PC-3 (cell line): ENCODE results near the gene MCTP2. TPM values are rescaled to one million over a fixed set of nuclear protein-coding genes. Genes with fewer than 3 reads are reported as not detected.

ENCODE experiments used
- ATAC-seq: fragments of 200-7000 bp; cut with Tn5 transposase; 2 replicates; pipeline ENCODE4 v1.9.1; 2020; ENCODE audit warnings: mild to moderate bottlenecking, moderate library complexity
- Bru-seq: library from RNA; stranded (reverse); fragments of 400-500 nt; gene quantifications from one replicate; lab custom pipeline; 2021; lab: Mats Ljungman, UMichigan
- BruChase-seq, 2 experiments: library from RNA; stranded (reverse); fragments of 400-500 nt; gene quantifications; one replicate each; lab custom pipeline; 2021; lab: Mats Ljungman, UMichigan
- BruUV-seq: library from RNA; stranded (reverse); fragments of 400-500 nt; replicated peaks from 2 replicates; lab custom pipeline; 2021; lab: Mats Ljungman, UMichigan
- CTCF ChIA-PET: fragments of 300-600 bp; sonication (Branson Sonifier 250); formaldehyde crosslinking; loops from one replicate; lab custom pipeline; 2022; ENCODE audit warnings: antibody characterized with exemption; lab: Charles Lee
- POLR2A ChIA-PET: fragments of 300-600 bp; sonication (Branson Sonifier 250); formaldehyde crosslinking; loops from one replicate; lab custom pipeline; 2022; ENCODE audit warnings: antibody characterized with exemption; ENCODE audit not compliant: unreplicated experiment; lab: Charles Lee
- DNase-seq: peaks from one replicate; pipeline ENCODE4 v3.0.0-alpha.2; 2015
- H2AFZ ChIP-seq: fragments of 300-600 bp; sonication (generic); 2 replicates; pipeline ENCODE4 v1.6.0; 2016; ENCODE audit warnings: antibody characterized with exemption, low read length
- H3F3A ChIP-seq: fragments of 300-600 bp; sonication (generic); one replicate; pipeline ENCODE4 v1.6.0; 2017; ENCODE audit warnings: antibody characterized with exemption, low read length, control low read depth, mild to moderate bottlenecking; ENCODE audit not compliant: unreplicated experiment
- H3K27ac ChIP-seq: fragments of 300-600 bp; sonication (generic); 2 replicates; pipeline ENCODE4 v1.5.1; 2016; ENCODE audit warnings: mild to moderate bottlenecking, low read length
- H3K27me3 ChIP-seq: fragments of 300-600 bp; sonication (generic); 2 replicates; pipeline ENCODE4 v1.6.1; 2016; ENCODE audit warnings: low read length, mixed read lengths
- H3K36me3 ChIP-seq: fragments of 300-600 bp; sonication (generic); 2 replicates; pipeline ENCODE4 v1.6.1; 2016; ENCODE audit warnings: low read depth, mixed run types, low read length, mixed read lengths
- H3K4me1 ChIP-seq: fragments of 300-600 bp; sonication (generic); 2 replicates; pipeline ENCODE4 v1.5.1; 2016; ENCODE audit warnings: low read length; ENCODE audit not compliant: insufficient read depth
- H3K4me2 ChIP-seq: fragments of 300-600 bp; sonication (generic); 2 replicates; pipeline ENCODE4 v1.6.0; 2016; ENCODE audit warnings: low read length
- H3K4me3 ChIP-seq: fragments of 300-600 bp; sonication (generic); 2 replicates; pipeline ENCODE4 v1.5.1; 2016; ENCODE audit warnings: mild to moderate bottlenecking, low read length, mixed read lengths
- H3K79me2 ChIP-seq: fragments of 300-600 bp; sonication (generic); 2 replicates; pipeline ENCODE4 v1.6.1; 2017; ENCODE audit warnings: low read length, mixed read lengths
- H3K9ac ChIP-seq: fragments of 300-600 bp; sonication (generic); 2 replicates; pipeline ENCODE4 v1.6.0; 2016; ENCODE audit warnings: mild to moderate bottlenecking, low read length
- H3K9me2 ChIP-seq: fragments of 300-600 bp; sonication (generic); replicated peaks from 2 replicates; pipeline ENCODE4 v1.6.1; 2016; ENCODE audit warnings: mixed run types, low read length, mixed read lengths
- H3K9me3 ChIP-seq: fragments of 300-600 bp; sonication (generic); 2 replicates; pipeline ENCODE4 v1.6.1; 2016; ENCODE audit warnings: low read length, mixed read lengths
- H4K20me1 ChIP-seq: fragments of 300-600 bp; sonication (generic); 2 replicates; pipeline ENCODE4 v1.6.1; 2016; ENCODE audit warnings: low read length, mixed read lengths
- CTCF ChIP-seq: fragments of 300-600 bp; sonication (generic); conservative IDR thresholded peaks from 2 replicates; pipeline ENCODE4 v1.5.1; 2017; ENCODE audit warnings: antibody characterized with exemption, low read depth, mild to moderate bottlenecking, low read length
- EZH2 ChIP-seq: fragments of 300-600 bp; sonication (generic); IDR thresholded peaks from one replicate; pipeline ENCODE4 v1.6.1; 2017; ENCODE audit warnings: antibody characterized with exemption, mild to moderate bottlenecking, low read length; ENCODE audit not compliant: unreplicated experiment
- EZH2phosphoT487 ChIP-seq: fragments of 300-600 bp; sonication (generic); IDR thresholded peaks from 2 replicates; pipeline ENCODE4 v1.6.1; 2018; ENCODE audit warnings: mild to moderate bottlenecking, antibody characterized with exemption, low read length, borderline replicate concordance
- intact Hi-C: fragments of 100-400 bp; cut with micrococcal nuclease; formaldehyde crosslinking; loops from 2 replicates; pipeline ENCODE4 v1.9.0; 2023
- long read RNA-seq: library from polyadenylated mRNA; unstranded; transcript quantifications from one replicate; pipeline ENCODE4 v2.0.0, GENCODE V29; 2021; ENCODE audit not compliant: unreplicated experiment
- total RNA-seq: library from RNA; depleted of rRNA; stranded (reverse); fragments of >200 nt; gene quantifications from 2 replicates; pipeline ENCODE4 v1.2.3, GENCODE V29; 2014; rRNA removed

Gene MCTP2
- total RNA-seq (6.2 and 9.8 TPM in 2 replicates), Bru-seq, nascent RNA (percentile 19 among the genes with signal in this experiment), BruChase-seq, experiment 1, labeled RNA remaining after a 6-hour chase (percentile 8 among the genes with signal in this experiment), BruChase-seq, experiment 2, labeled RNA remaining after a 2-hour chase (percentile 14 among the genes with signal in this experiment)
- long read RNA-seq, partial matches to known transcripts, result 0 of 2 reads
- long read RNA-seq, other reads (novel, unspliced or antisense), result 2 of 2 reads

- Histone ChIP-seq H3K9me3 (no peaks in the 10 kb centered on the region), H3K4me1 (peaks cover 32% of the 10 kb centered on the region), H3F3A (no peaks in the 10 kb centered on the region), H3K36me3 (no peaks in the 10 kb centered on the region), H3K4me2 (peak within 1 kb of the TSS; percentile 84), H4K20me1 (no peaks in the 10 kb centered on the region), H2AFZ (peak within 1 kb of the TSS; percentile 95), H3K4me3 (peak within 1 kb of the TSS; percentile 75), H3K9me2 (no peaks in the 10 kb centered on the region), H3K9ac (peak within 1 kb of the TSS; percentile 65), H3K79me2 (peaks cover 25% of the 10 kb centered on the region), H3K27me3 (no peaks in the 10 kb centered on the region), H3K27ac (peak within 1 kb of the TSS; percentile 85)
- ChIA-PET POLR2A (no interaction called here), CTCF (no interaction called here)
- TF ChIP-seq EZH2phosphoT487 (no peak), CTCF (peak; percentile 30)
- no peak for ATAC-seq
- DNase-seq, result peak; percentile 77
- intact Hi-C loops, result no loop called here
- no TSS peak for BruUV-seq
These were observed at the start of gene MCTP2 for GRCh38 chr15:94230883-94231722. MCTP2 (plus strand) TSS chr15:94231561; CDS start chr15:94298266, 66,705 bp downstream.

GRCh38 chr15:94182883-94183282 is 48.5 kb upstream of the MCTP2 start:
- H3K79me2 ChIP-seq, result no peaks in the 10 kb centered on the region
- H3K9ac ChIP-seq, result no peak overlapping the region
- intact Hi-C loops, result no loop called here
- H3K4me3 ChIP-seq, result no peak overlapping the region
- H3F3A ChIP-seq, result no peaks in the 10 kb centered on the region
- ATAC-seq (no peak), DNase-seq (no peak)
- H3K4me1 ChIP-seq, result no peaks in the 10 kb centered on the region
- no peaks in the 10 kb centered on the region for H4K20me1 ChIP-seq
- no peaks in the 10 kb centered on the region for H3K36me3 ChIP-seq
- POLR2A ChIA-PET, result no interaction called here
- H3K4me2 ChIP-seq, result no peak overlapping the region
- no TSS peak for BruUV-seq
- H3K9me3 ChIP-seq, result no peaks in the 10 kb centered on the region
- no peaks in the 10 kb centered on the region for H3K9me2 ChIP-seq
- no peaks in the 10 kb centered on the region for H3K27me3 ChIP-seq
- no peak overlapping the region for H3K27ac ChIP-seq
- H2AFZ ChIP-seq, result no peak overlapping the region
- TF ChIP-seq EZH2phosphoT487, result no peak
- CTCF ChIA-PET, result no interaction called here

GRCh38 chr15:94185547-94186236 is 45.7 kb upstream of the MCTP2 start:
- Histone ChIP-seq H3K36me3 (no peaks in the 10 kb centered on the region), H3K4me2 (no peak overlapping the region), H3K9ac (no peak overlapping the region), H2AFZ (no peak overlapping the region), H3K4me1 (no peaks in the 10 kb centered on the region), H3K9me3 (no peaks in the 10 kb centered on the region), H4K20me1 (no peaks in the 10 kb centered on the region), H3F3A (no peaks in the 10 kb centered on the region), H3K9me2 (no peaks in the 10 kb centered on the region), H3K4me3 (no peak overlapping the region), H3K27me3 (no peaks in the 10 kb centered on the region), H3K79me2 (no peaks in the 10 kb centered on the region), H3K27ac (no peak overlapping the region)
- BruUV-seq, result no TSS peak
- ChIA-PET POLR2A (no interaction called here), CTCF (no interaction called here)
- no peak for TF ChIP-seq EZH2phosphoT487
- no peak for TF ChIP-seq EZH2
- no peak for TF ChIP-seq CTCF
- DNase-seq (peak; percentile 13), ATAC-seq (no peak)
- intact Hi-C loops, result no loop called here
